Measurements from ENCODE around the gene NDUFA3. TPM values are rescaled to one million over a fixed set of nuclear protein-coding genes. Genes with fewer than 3 reads are reported as not detected.

The NDUFA3 gene
- total and polyA plus RNA-seq, 2 donors (not counting 1 experiment from before 2014, with no cell fraction given), result 55.4 to 94.4 TPM

DNA sequence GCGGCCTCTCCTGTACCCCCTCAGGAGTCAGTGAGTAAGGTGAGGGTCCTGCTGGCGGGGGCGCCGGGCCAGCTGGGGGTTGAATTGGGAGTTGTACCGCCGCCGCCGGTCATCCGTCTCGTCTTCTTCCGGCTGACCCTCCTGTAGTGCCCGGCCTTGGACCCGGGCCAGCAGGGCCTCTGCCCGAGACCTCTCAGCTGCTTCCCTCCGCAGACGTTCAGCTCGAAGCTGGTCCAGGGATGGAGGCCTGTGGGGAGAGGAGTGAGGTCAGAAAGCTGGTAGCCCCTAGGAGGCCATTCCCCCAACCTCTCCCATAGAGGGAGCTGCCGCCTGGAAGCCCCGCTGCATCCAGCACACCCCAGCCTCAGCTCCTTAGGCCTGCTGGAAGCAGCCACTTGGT is 53.0 kb downstream of the NDUFA3 start:
- Histone ChIP-seq H3K4me2 (replicated peaks; ENCODE audit: low read depth, low read length, poor library complexity, severe bottlenecking) (no peak overlapping the region), H3K9me3 (ENCODE audit: control extremely low read depth in 1 of 3, control insufficient read depth in 2 of 3, insufficient read depth in 1 of 3, low read length in 2 of 3) (no peaks in the 10 kb centered on the region), H3K9ac (ENCODE audit: low read length) (no peak overlapping the region), H3K36me3 (replicated peaks in 1 of 2; ENCODE audit: control extremely low read depth in 1 of 2, control insufficient read depth in 1 of 2, extremely low read depth in 1 of 2, insufficient read depth in 2 of 2, low read length in 1 of 2) (peaks cover 2 to 62% of the 10 kb centered on the region in 2 experiments), H3K27me3 (replicated peaks in 1 of 4; ENCODE audit: control extremely low read depth in 1 of 4, control insufficient read depth in 3 of 4, insufficient read depth in 4 of 4, low read length in 3 of 4) (no peaks in the 10 kb centered on the region), H3K4me3 (ENCODE audit: control extremely low read depth in 1 of 5, extremely low read depth in 1 of 5, insufficient read depth in 1 of 5, low read depth in 2 of 5, low read length in 4 of 5) (no peak overlapping the region), H3K79me2 (ENCODE audit: control insufficient read depth, insufficient read depth, low read length) (peaks cover 25% of the 10 kb centered on the region), H3K4me1 (ENCODE audit: control insufficient read depth in 2 of 2, insufficient read depth in 2 of 2, low read length in 2 of 2) (peaks cover 16 to 20% of the 10 kb centered on the region in 2 donors), H3K27ac (ENCODE audit: low read length in 2 of 2) (no peak overlapping the region), H2AFZ (ENCODE audit: insufficient read depth, low read depth, low read length, poor library complexity, severe bottlenecking) (no peak overlapping the region), H4K20me1 (ENCODE audit: control insufficient read depth, insufficient read depth, low read length, poor library complexity, severe bottlenecking) (peaks cover 69% of the 10 kb centered on the region)
- Mint-ChIP-seq H3K4me1 (peaks cover 29% of the 10 kb centered on the region), H3K9me3 (ENCODE audit: insufficient read depth) (no peaks in the 10 kb centered on the region), H3K27ac (no peak overlapping the region), H3K27me3 (no peaks in the 10 kb centered on the region), H3K4me3 (no peak overlapping the region)
- WGBS (ENCODE audit: insufficient coverage), result 91% methylated on average over 15 of the region's 19 CpGs
- no peak for DNase-seq
- intact Hi-C loops (cut with micrococcal nuclease), result no loop called here
- no peak for ATAC-seq (ENCODE audit: low read depth)
- ChIA-PET CTCF (interaction anchor here (0.6 to 0.9 kb wide), 2 partner anchors 19 to 37 kb away, joined by 3 read pairs; partner anchors contain the start of gene CNOT3), POLR2A (interaction anchor here (0.6 kb wide), 1 partner anchor 26 kb away, joined by 6 read pairs; no protein-coding TSS in a partner anchor)
- TF ChIP-seq, protein P1, sequence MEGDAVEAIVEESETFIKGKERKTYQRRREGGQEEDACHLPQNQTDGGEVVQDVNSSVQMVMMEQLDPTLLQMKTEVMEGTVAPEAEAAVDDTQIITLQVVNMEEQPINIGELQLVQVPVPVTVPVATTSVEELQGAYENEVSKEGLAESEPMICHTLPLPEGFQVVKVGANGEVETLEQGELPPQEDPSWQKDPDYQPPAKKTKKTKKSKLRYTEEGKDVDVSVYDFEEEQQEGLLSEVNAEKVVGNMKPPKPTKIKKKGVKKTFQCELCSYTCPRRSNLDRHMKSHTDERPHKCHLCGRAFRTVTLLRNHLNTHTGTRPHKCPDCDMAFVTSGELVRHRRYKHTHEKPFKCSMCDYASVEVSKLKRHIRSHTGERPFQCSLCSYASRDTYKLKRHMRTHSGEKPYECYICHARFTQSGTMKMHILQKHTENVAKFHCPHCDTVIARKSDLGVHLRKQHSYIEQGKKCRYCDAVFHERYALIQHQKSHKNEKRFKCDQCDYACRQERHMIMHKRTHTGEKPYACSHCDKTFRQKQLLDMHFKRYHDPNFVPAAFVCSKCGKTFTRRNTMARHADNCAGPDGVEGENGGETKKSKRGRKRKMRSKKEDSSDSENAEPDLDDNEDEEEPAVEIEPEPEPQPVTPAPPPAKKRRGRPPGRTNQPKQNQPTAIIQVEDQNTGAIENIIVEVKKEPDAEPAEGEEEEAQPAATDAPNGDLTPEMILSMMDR (IDR thresholded peaks at IDR 0.05), result no peak
- TF ChIP-seq EZH2 (IDR thresholded peaks at IDR 0.05; ENCODE audit: borderline replicate concordance, insufficient read depth, low read depth, low read length, poor library complexity, severe bottlenecking), result no peak

- Histone ChIP-seq H3K36me3 (replicated peaks in 1 of 2; ENCODE audit: control extremely low read depth in 1 of 2, control insufficient read depth in 1 of 2, extremely low read depth in 1 of 2, insufficient read depth in 2 of 2, low read length in 1 of 2) (peaks cover 2 to 59% of the 10 kb centered on the region in 2 experiments), H3K4me2 (replicated peaks; ENCODE audit: low read depth, low read length, poor library complexity, severe bottlenecking) (no peak overlapping the region), H3K9ac (ENCODE audit: low read length) (no peak overlapping the region), H3K27ac (ENCODE audit: low read length in 2 of 2) (no peak overlapping the region), H4K20me1 (ENCODE audit: control insufficient read depth, insufficient read depth, low read length, poor library complexity, severe bottlenecking) (peaks cover 64% of the 10 kb centered on the region), H3K9me3 (ENCODE audit: control extremely low read depth in 1 of 3, control insufficient read depth in 2 of 3, insufficient read depth in 1 of 3, low read length in 2 of 3) (no peaks in the 10 kb centered on the region), H3K4me1 (ENCODE audit: control insufficient read depth in 2 of 2, insufficient read depth in 2 of 2, low read length in 2 of 2) (peaks cover 19 to 28% of the 10 kb centered on the region in 2 donors), H2AFZ (ENCODE audit: insufficient read depth, low read depth, low read length, poor library complexity, severe bottlenecking) (no peak overlapping the region), H3K79me2 (ENCODE audit: control insufficient read depth, insufficient read depth, low read length) (peaks cover 27% of the 10 kb centered on the region), H3K27me3 (replicated peaks in 1 of 4; ENCODE audit: control extremely low read depth in 1 of 4, control insufficient read depth in 3 of 4, insufficient read depth in 4 of 4, low read length in 3 of 4) (no peaks in the 10 kb centered on the region), H3K4me3 (ENCODE audit: control extremely low read depth in 1 of 5, extremely low read depth in 1 of 5, insufficient read depth in 1 of 5, low read depth in 2 of 5, low read length in 4 of 5) (no peak overlapping the region)
- ChIA-PET POLR2A (no interaction called here), CTCF (no interaction called here)
- intact Hi-C loops (cut with micrococcal nuclease), result no loop called here
- Mint-ChIP-seq H3K4me1 (peaks cover 33% of the 10 kb centered on the region), H3K4me3 (no peak overlapping the region), H3K27me3 (no peaks in the 10 kb centered on the region), H3K9me3 (ENCODE audit: insufficient read depth) (no peaks in the 10 kb centered on the region), H3K27ac (peak overlapping the region; percentile 6)
- WGBS (ENCODE audit: insufficient coverage), result 94% methylated on average over 7 of the region's 11 CpGs
- ATAC-seq (ENCODE audit: low read depth), result no peak
- TF ChIP-seq EZH2 (IDR thresholded peaks at IDR 0.05; ENCODE audit: borderline replicate concordance, insufficient read depth, low read depth, low read length, poor library complexity, severe bottlenecking), result no peak
- TF ChIP-seq, protein P1 (IDR thresholded peaks at IDR 0.05), result no peak
- no peak for DNase-seq
Observed at GRCh38 chr19:54156490-54156889, 53.8 kb downstream of the NDUFA3 start.
